GM18517 (cell line): ENCODE results near the gene PAX6.

Experiments used
- ATAC-seq: cut with Tn5 transposase; IDR thresholded peaks from one replicate; pipeline ENCODE4 v1.9.1; 2021; ENCODE audit warnings: mild to moderate bottlenecking, moderate library complexity; ENCODE audit not compliant: unreplicated experiment

PAX6 gene

DNA sequence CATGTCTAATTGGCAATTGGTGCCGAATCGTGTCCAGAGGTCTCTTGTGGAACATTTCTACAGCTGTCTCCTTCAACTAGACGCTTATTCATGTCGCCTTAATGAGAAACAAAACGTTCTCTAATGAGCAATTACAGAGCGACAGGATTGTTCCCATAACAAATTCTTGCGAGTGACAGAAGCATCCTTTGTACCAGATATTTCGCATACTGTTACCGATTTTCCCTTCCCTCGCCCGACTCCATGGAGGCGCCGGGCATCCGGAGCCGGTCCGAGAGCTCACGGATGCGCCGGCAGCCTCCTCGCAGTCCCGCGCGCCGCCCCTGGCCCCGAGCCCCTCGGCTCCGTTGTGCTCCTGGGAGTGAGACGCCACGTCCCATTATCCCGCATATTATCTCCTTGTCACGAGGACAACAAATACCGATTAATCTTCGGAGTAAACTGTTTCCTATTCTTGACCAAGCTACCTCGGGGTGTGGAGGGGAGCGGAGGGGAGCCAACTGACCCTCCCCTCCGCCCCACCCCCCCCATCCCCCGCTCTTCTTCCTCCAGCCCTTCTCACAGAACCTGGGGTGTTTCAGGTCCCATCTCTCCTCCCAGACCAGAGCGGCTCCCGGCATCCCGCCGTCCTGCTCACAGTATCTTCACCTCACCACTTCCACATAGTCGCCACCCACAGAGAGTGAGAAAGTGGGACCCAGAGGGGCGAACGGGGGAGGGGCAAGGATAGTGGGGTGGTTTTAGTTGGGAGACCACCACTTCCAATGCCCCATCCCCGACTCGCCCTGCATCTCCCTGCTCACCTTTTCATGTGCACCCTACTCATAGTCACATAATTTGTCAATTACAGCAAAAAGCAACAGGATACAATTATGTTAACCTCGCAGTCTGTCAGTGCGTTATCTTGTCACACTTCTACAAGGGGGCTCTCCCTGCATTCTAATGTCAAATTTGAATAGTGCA is 11.4 kb downstream of the PAX6 start:
- no peak for ATAC-seq

DNA sequence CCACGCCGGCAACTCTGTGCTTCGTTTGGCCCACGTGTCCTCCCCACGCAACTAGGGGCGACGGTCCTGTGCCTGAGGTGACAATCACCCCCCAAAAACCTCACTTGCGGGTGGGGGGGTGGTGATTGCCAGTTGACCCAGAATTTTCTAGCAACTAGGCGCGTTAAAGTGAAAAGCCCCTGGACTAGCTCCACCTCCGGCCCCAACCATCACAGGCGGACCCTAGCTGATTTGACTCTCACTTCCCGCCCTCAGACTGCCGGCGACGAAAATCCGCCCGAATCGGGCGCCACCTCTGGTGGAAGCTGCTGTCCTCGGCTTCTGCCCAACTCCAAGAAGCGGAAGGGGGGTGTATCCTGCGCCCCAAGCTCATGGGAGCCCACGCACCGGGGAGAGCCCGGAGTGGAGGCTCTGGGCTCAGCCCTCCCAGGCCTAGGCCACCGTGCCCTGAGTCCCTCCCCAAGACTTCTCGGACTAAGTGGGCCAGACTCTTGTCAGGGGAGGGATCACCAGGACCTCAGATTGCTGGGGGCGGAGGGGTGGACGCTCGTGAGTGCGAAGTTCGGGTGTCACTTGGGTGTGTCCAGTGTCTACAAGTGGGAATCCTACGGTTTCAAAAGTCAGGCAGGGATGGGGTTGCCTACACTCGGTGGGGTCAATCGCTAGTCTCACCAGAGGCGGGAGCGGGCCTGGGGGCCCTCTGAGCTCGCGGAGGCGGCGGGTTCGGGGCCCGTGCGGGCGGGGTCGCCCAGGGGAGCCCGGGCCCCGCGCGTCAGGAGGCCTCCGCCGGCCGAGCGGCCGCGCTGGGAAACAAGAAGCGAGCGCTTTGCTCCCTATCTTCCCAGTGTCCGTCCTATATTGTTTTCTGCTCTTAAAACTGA is 12.3 kb downstream of the PAX6 start:
- ATAC-seq, result no peak

DNA sequence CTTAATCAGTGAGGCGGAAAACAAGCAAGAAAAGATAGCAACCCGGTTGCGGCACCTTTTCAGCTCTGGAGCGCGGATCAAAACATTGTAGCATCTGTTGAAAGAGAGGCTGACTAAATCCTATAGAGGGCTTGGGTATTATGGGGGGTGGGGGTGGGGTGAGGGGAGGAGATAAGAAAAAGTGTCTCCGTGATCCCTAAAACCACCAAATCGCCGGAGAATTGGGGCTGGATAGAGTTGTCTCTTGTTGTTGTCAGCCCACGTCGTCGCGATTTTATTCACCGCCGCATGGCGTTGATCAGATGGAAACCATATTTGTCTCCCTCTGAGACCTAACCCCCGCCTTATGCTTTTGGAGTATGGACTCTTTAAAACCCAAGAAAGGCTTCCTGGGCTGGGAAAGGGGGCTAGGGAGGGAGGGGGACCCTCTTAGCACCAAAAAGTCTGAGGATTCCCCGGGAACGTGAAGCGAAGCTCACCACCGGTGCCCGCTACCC is 13.0 kb downstream of the PAX6 start:
- ATAC-seq, result no peak

DNA sequence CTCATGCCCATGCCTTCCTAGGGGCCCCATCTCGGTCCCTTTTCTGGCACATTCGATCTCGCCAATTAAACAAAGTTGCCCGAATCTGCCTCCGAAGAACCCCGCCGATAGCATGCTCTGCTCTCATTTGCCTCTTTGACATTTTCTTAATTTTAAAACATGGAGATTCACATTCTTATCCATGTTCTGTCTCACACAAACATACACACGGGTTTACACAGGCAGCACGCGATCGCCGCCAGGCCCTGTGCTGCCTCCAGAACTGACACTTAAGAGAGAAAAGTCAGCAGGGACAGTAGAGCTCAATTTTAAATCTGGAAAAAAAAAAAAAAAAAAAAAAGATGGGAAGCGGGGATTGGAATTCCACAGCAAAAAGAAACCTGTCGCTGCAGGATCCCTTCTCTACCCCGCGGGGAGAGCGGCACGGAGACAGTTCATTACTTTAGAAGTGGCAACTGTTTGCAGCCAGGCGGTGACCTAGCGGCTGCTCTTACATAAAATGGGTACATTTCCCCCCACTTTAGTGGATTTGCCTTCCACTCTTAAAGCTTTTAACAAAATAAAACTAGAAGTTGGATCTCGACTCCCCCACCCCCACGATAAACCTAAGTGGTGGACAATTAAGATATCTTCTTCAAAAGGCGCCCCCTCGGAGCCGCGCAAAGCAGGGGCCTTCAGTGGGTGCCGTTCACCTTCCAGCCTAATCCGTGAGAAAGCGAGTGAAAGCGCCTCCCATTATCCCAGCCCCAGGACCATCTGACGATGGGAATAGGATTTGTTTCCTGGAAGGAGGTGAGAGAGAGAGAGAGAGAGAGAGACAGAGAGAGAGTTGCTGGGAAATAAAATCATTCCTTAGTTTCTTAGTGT is 13.7 kb downstream of the PAX6 start:
- ATAC-seq, result no peak

DNA sequence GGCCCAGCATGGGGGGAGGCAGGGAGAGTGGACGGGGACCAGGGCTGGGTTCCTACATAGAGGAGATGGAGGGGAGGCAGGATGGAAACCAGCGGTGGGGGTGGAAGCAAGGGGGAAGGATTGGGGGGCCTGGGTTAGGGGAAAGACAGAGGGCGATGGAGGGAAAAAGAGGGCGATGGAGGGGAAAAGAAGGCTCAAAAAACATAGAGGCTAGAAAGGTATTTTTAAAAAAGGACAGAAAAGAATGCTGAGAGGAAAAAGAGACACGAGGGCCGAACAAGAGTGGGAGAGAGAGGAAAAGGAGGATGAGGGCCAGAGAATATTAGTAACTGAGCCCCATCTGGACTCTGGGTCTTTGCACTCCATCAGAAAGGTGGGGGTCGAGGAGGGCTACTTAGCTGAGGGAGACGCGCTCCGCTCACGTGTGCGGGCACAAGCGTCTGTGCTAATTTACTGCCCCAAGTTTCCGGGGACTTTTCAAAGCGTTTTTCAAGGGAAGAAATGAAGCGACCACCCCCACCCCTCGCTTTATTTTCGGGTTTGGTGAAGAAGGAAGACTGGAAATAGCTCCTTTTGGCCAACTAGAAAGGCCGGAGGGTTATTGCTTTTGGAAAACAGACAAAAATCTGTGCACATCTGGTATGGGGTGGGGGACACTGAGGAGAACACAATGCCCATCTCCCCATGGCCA is 14.5 kb downstream of the PAX6 start:
- ATAC-seq, result no peak

DNA sequence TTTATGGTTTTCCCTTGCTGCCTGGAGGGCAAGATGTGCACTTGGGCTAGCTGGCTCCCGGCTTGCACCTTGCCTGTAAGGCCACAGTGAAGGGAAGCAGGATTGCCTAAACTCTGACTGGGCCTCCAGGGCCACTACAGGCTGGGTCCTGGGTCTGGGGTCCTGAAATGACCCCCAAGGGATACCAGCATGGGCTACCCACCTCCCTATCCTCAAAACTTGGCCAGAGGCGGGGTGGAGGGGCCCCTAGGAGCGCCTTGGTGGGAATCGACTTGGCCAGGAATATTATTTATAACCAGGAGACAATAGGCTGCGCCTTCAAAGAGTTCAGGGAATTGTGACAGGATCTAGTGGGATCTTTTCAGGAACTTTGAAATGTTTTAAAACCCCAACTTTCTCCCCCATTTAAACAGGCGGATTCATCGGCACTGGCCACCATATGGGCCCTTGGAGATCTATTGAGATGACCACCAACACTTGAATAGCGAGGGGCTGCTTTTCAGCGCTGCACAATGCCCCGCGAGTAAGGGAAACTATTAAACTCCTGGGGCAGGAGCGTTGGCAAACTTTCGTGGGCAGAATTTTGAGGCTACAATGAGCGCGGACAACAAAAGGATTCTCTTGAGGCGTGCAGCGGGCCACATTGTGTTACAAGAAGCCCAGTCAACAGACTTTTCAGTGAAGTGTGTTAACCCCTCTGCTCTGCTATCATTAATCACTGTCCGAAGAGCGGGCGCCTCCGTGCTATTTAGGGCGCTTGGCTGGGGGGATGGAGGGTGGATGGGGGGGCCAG is 15.2 kb downstream of the PAX6 start:
- ATAC-seq, result no peak

DNA sequence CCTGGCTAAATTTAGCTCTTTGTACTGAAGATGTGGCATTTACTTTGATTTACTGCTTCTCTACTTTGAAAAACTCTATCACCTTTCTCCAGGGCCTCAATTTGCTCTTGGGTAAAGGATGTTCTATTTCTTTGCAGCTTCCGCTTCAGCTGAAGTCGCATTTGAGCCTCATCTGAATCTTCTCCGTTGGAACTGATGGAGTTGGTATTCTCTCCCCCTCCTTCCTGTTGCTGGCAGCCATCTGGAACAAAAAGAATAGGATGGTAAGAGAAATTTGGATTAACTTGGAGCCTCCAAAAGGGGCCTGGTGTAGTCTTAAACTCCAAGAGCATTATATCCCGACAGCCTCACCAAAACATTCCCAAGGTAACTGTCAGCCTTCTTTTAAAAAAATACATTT is 16.6 kb downstream of the PAX6 start:
- no peak for ATAC-seq

DNA sequence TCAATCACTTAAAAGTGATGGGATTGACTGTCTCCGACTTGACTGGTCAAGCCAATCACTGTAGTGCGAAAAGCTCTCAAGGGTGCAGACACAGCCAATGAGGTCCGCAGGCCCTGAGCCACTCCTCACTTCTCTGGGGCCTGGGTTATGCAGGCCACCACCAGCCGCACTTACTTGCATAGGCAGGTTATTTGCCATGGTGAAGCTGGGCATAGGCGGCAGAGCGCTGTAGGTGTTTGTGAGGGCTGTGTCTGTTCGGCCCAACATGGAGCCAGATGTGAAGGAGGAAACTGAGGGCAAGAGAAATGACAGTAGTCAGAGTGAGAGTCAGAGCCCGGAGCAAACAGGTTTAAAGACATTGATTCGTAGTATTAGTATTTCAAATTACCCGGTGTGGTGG is 17.9 kb downstream of the PAX6 start:
- no peak for ATAC-seq

DNA sequence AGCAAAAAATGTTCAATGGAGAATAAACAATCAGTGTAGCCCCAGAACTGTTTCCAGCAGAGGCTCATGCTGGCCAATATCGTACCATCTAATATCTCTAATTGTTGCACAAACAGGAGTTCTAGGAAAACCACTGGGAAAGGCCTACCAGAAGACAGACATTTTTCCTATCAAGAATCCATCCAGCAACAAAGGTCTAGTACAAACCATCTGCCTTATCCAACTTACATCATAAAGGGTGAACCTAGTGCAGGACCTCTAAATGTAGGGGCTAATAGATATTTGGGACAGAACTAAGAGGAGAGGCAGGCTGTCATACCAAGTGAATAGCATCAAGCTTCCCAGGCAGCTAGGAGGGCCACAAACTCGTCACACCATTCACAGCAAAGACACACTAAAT is 18.7 kb downstream of the PAX6 start:
- ATAC-seq, result no peak

DNA sequence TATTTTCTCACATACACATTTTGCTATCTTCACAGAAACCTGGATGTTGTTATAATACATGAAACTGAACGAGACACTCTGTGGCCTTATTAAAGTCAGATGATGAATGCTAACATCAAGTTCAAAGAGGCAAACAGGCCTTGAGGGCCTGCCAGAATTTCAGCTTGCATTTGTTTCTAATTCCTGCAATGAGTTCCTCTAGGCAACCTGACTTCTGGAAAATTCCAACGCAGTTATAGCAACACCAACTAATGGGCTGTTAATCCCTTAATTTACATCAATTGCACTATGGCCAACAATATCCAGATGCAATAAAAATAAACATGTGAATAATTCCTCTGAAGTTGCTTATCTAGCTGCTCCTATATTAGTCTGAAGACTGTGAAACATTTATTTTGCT is 19.1 kb downstream of the PAX6 start:
- ATAC-seq, result no peak

DNA sequence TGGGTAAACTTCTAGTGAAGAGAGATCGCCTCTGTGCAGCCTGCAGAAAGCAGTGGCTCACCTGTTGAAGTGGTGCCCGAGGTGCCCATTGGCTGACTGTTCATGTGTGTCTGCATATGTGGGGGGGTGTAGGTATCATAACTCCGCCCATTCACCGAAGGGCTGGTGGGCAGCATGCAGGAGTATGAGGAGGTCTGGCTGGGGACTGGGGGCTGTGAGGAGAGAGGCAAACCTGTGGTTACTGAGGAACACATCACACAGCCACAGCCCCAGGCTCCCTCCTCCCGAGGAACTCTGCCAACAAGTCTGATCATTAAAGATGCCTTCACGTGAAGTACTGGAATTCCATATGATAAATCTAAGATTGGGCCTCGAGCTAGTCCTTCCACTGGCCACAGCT is 20.5 kb downstream of the PAX6 start:
- ATAC-seq, result no peak

DNA sequence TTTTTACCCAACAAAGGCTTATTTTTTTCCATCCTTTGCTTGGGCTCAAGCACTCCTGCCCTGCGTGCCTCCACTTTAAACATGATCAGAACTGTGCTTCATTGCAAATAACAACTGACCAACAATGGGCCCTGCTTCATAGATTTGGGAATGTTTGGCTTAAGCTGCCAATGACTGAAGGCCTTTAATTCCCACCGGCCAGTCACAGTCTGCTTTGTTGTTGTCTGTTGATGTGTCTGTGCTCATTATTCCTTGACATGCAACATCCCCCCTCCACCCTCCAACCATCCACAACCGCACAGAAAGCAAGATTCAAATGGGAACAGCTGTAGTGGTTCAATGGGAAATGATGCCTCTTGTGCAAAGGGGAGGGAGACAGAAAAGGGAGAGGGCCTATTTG is 23.0 kb downstream of the PAX6 start:
- ATAC-seq, result no peak

DNA sequence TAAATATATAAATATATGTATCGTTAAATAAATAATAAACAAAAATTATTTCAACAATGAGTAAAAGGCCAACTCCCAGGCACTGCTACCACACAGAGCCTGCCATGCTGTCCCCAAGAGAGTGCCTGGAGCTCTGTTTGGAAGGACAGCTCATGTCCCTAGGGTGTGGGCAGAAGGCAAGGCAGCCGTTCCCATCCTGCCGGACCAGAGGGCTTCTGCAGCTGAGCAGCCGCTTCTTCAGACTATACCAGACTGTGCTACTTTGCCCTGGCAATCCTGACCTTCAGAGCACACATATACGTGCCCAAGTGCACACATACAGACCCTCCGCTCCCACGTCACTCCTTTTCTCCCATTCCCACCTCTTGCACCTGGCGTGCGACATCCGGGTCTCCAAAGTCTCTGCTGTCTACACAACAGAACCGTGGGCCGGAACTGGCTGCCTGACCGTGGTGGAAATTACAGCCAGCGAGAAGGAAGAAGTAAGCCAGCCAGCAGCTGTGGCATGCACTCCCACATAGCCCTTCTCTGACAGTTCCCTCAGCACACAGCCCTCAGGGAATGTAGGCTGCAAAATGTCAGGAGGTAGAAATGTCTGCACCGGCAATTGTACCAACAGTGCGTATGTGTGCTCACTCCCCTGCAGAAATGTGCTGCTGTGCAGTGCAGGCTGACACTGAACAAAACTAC is 24.0 kb downstream of the PAX6 start:
- ATAC-seq, result no peak

DNA sequence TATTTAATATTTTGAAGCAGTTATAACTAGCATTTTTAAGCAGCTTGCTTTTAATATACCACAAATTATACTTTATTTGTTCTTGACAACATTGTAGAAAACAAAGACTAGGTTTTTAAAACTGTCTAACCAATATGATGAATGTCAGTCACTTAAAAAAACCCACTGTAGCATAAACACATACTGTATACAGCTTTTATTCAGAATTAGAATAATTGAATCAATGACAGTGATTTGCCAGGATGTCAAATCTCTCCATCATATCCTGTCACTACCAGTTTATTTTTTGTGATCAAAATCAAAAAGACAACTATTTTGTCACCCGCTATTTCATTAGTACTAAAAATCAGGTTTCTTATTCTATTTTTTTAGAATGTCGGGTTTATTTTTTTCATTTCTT is 26.5 kb downstream of the PAX6 start:
- ATAC-seq, result no peak

DNA sequence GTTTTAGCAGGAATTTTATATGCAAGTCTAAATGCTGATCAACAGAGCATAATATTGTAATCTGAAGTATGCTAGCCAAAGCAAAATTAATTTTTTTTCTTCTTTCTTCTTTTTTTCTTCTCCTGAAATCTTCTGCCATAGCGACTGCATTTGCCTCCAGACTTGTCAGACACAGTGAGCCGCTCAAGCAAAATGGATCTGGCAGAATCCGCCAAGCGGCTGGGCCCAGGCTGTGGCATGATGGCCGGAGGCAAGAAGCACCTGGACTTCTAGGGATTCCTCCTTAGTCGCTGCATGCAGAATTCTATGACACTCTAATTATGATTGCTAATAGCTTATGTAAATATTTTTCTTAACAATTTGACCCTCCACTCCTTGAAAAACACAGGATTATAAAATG is 27.9 kb downstream of the PAX6 start:
- no peak for ATAC-seq

DNA sequence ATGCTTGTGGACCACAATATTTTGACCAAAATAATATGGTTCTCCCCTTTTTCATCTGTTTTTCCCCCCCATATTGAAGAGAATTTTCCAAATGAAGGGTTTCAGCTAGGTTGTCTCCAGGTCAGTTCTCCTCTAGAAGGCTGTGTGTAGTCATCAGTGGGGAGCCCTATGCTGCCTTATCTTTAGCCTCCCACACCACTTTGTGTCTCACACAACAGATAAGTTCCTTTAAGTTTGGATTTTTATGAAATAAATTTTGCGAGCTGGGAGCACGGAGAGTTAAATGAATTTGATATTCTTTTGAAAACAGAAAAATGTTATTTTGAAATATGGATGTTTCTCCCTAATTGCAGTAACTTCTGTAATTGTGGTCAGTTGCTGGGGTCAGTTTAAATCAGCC is 28.9 kb downstream of the PAX6 start:
- no peak for ATAC-seq

DNA sequence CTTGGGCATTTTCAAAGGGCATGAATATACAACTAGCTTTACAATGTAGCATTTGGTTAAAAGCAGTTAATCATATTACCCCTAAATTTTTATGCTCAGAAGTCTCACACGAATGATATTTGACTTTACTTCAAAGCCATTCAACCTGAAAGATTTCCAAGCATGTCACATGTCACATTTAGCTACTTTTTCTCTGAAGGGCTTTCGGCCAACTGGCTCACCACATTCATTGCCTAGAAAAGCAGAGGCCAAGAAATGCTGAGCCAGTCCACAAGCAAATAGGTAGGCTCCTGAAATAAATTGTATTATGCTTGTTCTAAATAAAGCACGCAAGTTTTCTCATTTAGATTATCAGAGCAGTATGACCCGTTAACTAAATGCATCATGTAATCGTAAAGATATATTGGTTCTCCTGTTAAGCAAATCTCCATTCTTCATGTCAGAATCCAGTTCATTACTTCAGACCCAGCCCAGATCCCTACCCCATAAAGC is 30.6 kb downstream of the PAX6 start:
- ATAC-seq, result no peak

DNA sequence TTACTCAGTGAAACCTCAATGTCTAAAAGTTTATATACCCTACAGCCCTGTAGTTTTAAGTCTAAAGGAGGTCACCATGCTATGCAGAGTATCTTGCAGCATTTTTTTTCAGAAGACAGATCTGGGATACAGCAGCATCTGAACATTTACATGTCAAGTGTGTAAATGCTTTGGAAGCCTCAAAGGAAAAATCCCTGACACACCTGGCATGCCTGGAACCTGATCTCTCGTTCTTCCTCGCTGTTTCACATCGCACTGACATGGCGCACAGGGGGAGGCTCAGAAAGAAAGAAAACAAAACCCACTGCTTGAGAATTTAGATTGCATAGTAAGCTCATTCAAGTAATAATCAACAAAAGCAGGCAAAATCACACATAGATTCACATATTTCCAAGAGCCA is 31.0 kb downstream of the PAX6 start:
- no peak for ATAC-seq

DNA sequence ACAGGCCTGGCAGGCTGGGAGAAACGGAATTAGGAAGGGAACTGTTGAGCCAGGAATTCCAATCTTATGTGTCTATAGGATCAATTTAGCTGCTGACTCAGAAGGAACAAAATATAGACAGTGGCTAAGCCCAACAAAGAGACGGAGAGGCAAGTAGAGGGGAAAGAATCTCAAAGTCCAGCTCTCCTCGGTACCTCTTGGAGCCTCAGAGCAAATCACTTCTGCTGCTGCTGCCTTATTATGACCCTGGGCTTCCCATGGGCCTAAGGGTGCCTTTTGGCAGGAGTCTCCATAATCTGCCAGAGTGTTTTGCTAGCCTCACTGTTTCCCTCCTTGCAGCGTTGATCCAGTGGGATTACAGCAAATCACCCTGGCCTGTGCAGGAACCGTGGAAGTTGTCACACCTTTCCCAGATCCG is 31.7 kb downstream of the PAX6 start:
- ATAC-seq, result no peak
